GM19328 (cell line): ENCODE results near the gene RAB6B.

Source experiments
- ATAC-seq: cut with Tn5 transposase; IDR thresholded peaks from one replicate; pipeline ENCODE4 v1.9.1; 2021; ENCODE audit warnings: mild to moderate bottlenecking, moderate library complexity; ENCODE audit not compliant: unreplicated experiment

RAB6B gene

DNA sequence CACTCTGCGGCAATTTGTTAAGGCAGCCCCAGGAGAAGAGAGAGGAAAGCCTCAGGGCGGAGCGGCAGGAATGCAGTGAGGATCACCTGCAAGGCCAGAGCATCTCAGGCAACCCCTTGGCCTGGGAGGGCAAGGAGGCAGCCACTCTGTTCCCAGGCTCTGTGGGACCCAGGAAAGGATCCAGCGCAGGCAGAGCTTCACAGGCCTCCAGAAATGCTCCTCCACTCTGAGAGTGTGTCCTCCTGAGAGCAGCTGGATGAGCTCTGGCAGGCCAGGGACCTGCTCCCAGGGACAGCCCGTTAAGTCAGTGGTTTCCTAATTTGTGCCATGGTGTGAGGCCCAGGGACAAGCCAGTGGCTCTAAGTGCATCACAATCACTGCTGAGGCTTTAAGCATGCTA, 35.2 kb downstream of the RAB6B start:
- ATAC-seq = no peak

DNA sequence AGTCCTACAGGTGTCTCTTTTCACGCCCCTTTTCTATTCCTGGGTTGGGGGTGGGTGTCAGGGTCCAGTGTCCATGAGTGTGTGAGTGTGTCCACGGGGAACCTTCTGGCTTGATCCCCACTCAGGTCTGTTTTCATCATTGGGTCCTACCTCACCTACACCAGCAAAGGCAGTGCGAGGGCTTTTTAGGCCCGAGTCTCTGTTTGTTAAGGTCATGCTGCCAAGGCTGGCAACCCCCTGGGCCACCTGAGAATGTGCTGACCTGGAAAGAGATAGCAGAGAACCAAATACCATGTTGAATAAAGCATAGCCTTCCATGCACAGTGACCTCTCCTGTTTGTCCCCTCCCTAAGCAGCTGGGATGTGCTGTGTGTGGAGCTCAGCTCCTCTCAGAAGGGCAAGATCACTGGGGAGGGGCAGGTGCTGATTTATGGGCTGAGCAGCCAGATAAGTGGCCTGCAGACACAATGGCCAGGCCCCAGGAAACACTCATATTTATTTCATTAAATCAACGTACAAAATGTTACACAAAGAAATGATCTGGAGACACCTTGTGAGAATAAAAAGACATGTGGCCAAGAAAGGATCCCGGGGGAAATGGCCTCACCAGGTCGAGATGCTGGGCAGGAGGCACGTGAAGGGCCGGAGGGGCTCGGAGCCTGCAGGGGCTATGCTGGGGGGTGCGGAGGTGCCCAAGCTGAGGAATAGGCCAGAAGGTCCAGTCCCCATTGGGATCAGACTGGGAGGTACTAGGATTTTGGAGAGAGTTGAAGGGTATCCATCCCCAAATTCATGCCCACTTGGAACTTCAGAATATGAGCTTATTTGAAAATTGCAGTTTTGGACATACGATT, 36.1 kb downstream of the RAB6B start:
- ATAC-seq = no peak

DNA sequence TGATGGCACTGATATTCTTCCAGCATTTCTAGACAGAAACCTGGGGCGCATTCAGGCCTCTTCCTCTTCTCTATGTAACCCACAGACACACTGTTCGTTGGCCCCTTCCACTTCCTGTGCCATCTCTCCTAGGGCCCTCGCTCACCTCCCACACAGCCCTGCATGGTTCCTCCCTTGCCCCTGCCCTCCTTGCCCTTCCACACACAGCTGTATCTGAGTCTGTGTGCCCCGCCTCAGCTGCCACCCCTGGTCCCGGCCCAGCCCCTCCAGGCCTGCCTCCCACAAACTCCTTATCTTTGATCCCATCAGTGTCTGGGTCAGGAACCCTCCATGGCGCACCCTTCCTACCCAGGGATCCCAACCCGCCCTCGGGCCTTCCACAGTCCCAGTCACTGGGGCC, 37.9 kb downstream of the RAB6B start:
- ATAC-seq = no peak

DNA sequence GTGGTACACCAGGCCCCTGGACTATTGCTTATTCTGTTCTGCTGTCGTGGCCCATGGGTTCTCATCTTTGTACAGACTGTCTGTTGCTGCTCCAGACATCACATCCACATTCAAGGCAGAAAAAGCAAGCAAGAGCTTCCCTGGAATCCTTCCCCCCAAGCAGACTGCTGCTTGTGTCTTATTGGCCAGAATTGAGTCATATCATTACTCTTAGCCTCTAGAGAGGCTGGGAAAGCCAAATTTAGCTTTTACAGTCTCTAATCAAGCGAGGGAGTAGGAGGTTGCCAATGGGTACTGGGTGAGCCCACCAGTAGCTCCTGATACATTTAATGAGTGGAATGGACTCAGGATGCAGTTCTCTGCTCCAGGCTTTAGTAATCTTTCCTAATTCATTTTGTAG, 39.4 kb downstream of the RAB6B start:
- ATAC-seq = no peak

DNA sequence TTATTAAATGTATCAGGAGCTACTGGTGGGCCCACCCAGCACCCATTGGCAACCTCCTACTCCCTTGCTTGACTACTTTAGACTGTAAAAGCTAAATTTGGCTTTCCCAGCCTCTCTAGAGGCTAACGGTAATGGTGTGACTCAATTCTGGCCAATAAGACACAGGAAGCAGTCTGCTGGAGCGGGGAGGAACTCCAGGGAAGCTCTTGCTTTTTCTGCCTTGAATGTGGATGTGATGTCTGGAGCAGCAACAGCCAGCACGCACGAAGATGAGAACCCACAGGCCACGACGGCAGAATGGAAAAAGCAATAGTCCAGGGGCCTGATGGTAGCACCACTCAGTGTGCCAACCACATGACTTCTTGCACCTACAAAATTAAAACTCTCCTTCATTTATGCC, 39.9 kb downstream of the RAB6B start:
- no peak for ATAC-seq

DNA sequence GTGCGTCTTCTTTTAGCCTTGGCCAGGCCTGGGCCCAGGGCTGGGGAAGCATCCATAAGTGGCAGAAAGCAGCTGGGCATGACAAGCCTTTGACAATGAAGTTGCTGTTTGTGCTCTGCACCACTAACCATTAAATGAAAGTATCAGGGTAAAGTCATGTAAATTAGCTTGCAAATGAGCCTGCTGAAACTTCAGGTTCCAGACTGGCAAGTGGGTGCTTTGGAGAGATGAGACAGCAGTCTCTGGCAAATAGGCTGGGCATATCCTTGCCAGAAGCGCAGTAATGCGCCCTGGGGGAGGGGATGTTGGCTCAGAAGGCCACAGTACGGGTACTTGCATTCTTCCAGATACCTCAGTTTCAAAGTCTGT, 40.7 kb downstream of the RAB6B start:
- no peak for ATAC-seq

DNA sequence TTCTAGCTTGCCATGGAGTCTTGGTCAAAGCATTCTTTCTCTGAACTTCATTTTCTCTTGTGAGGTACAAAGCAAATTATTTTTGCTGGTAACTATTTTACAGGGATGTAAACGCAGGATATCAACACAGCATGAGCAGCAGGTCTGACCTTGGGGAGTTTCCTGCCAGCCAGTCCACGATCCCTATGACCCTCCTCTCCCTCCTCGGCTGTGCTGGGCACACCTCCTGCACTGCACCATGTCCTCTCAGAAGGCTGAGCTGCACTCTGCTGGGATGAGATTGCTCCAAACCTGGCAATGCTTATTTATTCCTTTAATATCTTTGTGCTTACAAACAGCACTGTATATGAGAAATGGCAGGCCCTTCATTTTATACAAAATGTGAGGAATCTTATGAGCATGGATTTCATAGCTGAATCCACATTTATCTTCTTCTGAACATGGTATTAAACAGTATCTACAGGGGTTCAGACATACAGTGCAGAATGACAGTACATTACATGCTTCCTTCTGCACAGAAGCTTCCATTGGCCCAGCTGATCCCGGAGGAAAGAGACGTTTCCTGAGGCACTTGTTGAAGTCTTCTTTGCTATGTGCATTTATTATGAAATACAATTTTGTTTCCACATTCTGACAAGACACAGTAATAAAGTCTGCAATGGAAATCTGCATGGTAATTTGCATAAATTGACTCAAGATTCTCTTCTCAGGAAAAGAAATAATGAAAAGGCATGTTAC, 41.2 kb downstream of the RAB6B start:
- ATAC-seq = no peak

DNA sequence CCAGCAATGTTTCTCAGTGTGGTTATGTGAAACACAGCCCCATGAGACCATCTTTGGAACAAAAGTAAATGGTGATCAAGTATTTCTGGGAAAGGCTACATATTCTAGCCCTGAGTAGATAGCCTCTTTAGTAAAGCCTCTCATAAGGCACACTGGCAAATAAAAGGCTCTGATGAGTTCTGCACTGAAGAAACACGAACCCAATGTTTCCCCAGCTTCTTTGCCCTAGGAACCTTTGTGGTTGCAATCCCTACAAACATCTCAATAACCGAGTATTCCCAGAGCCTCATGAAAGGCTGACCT, 41.8 kb downstream of the RAB6B start:
- no peak for ATAC-seq

DNA sequence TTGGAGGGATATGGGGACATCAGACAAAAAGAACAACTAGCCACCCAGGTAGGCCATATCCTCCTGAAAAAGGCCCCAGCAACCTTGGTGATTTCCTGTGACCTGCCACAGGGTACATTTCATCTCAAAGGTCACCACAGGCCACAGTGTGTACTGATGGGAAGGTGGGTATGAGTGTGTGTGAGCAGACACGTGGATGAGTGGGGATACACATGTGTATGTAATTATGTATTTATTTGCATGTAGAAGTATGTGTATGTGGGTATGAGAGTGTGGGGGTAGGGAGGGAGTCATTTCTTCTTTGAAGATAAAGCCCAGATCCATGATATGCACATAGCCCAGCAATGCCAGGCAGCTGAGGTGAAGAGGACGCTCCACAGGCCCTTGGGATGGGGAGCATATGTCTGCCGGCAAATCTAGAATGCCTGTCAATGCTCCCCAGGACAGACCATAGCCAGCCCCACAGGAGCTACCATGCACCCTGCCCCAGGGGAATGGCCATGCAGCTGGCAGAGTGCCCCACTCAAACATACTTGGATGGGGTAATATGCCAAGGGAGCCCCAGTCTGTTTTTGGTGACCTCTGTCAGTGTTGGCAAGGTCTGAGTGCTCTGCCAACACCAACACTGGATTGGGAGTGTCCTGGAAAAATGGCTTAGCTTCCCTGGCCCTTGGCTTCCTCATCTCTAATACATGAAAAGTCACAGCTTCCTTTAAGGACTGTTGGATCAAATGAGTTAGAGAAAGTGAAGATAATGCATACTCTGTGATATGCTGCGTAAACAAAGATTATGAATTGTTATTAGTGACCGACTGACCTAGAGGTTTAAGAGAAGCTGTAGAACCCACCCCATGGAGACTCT, 42.4 kb downstream of the RAB6B start:
- ATAC-seq = no peak

DNA sequence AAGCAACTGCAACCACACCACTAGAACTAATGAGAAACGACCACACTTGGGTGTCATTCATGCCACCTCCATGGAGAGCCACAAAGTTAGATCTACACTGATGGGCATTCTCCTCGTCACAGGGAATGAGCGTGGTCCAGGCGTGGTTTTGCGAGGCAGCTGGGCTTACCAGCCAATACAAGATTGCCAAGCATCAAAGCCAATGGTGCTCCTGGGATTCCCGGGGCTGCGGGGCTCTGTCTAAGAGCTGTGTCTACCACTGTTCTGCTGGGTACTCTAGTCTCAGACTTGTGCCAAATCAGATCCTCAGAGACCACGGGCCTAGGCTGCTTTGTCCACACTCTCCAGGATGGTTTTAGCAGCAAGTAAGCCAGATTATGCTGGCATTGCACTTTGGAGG, 43.8 kb downstream of the RAB6B start:
- no peak for ATAC-seq

DNA sequence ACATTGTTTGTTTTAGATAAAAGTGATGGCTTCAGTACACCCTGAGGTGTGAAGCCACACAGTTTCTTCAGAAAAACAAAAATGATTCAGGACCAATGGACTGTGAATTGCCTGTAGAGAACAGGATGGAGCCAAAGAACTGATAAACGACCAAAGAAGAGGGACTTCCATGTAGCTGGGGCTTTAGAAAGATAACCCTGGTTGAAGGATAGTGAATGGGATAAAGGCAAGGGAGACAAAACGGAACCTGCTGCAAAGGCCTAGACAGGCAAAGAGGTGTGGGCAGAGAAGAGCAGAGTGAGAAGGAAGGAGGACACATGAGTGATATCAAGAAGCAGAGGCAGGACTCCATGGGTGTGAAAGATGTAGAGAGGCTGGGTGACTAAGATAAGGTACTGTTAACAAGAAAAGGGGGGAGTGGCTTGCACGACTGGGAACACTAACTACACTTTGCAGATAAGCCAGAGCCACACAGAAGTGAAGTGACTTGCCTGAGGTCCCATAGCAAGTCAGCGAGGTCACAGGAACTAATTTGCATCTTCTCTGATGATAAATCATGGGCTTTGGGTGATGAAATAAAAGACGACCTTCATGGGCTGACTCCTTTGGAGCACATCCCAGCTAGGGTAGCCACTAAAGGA, 44.3 kb downstream of the RAB6B start:
- no peak for ATAC-seq

DNA sequence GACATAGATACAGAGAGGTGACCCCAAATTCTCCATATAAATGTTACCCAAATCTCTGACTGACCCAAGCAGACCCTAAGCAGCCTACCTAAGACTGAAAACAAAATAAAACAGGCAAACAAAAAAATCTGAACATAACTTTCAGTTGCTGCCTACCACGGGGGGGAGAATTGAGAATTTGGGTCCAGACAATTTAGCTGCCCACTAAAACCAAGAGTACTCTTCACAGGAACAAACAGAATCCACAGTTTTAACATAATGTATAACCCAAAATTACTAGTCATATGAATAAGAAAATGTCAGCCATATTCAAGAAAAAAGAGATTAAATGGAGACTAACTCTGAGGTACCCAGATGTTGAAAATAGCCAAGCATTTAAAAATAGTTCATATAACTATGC, 45.6 kb downstream of the RAB6B start:
- ATAC-seq = no peak

DNA sequence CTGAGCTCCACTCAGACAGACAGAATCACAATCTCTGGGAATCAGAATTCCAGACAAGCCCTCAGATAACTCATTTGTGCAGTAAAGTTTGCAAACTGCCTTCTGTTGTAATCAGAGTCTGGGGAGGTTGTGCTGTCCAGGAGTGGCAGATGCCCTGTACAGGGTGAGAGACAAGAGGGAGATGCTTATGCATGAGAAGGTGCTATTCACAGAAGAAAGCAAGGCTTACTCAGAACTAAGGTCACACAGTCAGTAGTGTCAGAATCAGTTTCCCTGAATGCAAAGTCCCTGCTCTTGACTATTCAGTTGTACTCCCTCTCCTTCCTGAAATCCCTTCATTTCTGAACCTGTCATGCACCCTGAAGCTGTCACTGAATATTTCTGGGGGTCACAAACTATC, 46.3 kb downstream of the RAB6B start:
- ATAC-seq = no peak

DNA sequence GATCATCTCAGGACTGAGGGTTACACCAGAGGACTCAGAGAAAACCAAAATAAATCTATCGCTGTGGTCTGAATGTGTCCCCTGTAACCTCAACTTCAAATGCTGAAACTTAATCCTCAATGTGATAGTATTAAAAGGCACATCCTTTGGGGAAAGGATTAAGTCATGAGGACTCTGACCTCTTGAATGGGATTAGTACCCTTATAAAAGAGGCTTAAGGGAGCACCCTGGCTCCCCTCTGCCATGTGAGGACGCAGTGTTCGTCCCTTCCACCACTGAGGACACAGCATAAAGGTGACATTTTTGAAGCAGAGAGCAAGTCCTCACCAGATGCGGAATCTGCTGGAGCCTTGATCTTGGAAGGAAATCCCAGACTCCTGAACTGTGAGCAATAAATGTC, 50.6 kb downstream of the RAB6B start:
- no peak for ATAC-seq

DNA sequence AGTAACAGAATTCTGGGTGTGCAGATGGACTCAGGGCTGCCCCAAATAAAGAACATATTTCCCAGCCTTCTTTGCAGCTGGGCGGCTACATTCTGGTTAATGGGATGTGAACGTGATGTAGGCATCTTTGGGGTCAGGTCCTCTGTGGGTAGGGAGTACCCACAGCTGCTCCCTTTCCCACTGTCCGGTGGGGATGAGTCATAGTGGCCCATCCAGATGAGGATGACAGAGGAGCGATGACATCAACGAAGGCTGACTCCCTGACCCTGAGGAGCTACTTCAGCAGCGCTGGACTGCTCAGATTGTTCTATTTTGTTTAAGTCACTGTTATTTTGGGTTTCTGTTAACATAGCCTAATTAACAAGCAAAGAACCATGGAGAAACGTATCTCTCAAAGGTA, 52.0 kb downstream of the RAB6B start:
- ATAC-seq = no peak

DNA sequence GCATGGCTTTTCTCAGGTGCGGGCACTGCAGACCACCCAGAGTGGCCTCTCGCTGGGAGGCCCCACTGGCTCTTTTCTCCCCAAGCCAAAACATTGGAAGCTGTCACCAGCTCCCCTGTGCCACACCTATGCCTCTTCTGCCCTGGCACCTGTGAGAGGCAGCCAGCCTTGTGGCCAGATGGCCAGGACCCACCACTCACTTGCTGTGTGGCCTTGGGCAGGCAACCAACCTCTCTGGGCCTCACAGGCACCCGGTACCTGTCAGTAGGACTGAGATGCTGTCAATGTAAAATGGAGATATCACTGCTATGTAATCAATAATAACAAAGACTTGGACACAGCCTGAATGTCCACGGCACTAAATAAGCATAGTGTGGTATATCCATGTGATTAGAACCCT, 53.5 kb downstream of the RAB6B start:
- no peak for ATAC-seq

DNA sequence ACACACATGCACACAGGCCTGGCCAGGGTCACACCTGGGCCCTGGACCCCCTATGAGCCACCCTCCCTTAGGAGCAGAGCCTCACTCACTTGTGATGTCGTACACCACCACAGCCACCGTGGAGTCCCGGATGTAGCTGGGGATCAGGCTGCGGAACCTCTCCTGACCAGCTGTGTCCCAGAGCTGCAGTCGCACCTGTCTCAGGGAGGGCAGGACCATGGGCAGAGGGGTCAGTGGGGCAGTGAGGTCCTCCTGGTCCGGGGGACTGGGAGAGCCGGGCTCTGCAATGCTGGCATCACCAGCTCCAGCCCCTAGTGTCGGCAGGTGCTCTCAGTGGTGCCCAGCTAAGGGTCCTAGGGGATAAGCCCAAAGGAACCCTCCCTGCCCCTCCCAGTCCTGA, 54.5 kb downstream of the RAB6B start:
- ATAC-seq = no peak

DNA sequence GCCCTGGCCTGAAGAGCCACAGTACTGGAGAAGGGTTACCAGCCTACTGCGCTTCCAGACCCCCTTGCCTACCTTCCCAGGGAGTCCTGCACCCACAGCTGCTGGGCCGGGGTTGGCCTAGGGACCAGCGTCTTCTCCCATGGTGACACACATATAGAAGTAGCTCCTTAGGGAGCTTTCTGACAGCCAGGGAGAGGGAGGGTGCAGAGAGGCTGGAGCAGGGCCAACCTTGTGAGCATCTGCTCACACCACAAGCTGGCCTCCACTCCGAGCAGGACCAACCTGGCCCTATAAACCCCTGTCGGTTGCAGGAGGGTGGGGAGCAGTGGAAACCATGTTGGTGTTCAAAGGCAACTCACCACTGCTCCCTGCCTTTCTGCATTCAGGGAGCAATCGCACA, 54.9 kb downstream of the RAB6B start:
- ATAC-seq = no peak

DNA sequence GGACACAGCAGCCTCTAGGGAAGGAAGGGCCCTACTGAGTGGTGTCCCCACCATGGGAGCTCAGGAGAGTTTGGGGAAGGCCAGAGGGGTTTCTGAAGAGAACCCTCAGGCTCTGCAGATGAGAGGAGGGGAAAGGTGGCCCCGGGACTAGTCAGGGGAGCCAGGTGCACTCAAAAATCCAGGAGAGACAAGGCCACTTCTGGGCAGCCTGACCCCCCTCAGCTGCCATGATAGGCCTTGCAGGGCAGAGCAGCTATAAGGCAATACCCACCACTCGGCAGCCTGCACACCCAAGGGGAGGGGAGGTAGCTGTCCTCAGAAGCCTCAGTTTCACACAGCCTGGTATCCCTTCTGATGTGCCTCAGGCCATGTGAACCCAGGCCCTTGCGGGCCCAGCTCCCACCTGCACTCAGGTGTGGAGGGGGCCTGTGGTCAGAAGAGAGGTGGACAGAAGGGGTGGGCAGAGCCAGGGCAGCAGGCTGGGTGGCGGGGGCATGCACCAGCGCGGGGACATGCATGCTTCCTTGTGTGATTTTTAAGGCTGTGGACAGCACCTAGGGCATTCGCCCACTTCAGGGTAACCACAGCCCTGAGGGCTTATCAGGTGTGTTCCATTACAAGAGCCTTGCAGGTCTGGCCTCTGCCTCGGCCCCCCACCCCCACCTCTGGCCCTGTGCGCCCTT, 55.5 kb downstream of the RAB6B start:
- ATAC-seq = no peak

DNA sequence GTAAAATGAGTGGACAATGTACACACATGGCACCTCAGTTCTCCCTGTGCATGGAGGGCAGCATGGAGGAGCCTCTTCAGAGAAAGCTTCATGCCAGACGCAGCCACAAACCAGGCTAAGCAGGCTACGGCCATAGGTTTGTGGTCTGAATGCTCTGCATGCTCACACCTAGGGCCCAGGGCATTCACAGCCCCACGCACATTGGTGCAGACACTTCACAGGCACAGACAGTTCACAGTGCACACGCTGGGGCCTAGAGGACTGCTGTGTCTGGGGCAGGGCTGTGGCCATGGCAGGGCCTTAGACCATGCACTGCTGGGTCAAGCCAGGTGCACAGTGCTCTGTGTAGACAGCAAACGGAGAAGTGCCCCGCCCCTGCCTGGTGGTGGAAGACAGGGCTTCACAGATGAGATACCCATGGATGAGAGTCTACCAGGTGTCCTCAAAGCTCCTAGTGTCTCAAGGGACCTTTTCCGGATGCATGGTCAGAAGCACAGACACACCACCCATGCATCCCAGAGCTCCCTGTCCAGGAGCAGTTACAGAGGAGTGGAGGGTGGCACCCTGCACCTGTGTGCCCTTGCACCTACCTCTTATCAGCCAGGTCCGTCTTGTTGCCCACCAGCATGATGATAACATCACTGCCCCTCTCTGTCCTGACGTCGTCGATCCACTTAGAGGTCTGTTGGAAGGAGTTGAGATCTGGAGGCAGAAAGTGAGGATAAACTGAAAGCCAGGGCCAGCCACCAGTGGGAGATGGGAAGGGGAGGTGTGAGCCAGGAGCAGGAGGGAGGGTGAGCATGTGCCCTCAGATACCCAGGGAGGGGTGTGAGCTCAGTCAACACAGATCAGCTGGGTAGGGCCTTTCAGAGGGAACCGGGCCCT, 56.5 kb downstream of the RAB6B start:
- no peak for ATAC-seq
